DMS53 (cell line): Measurements from ENCODE around the gene HSD17B11.
"Not testable (repeated sequence)": the region's sequence is repeated elsewhere in the genome, so short reads cannot be mapped to it uniquely, and the experiment has no call there.

ENCODE experiments used
- DNase-seq: peaks from one replicate; lab custom pipeline; 2025; lab: John Stamatoyannopoulos, UW

Gene HSD17B11

DNA sequence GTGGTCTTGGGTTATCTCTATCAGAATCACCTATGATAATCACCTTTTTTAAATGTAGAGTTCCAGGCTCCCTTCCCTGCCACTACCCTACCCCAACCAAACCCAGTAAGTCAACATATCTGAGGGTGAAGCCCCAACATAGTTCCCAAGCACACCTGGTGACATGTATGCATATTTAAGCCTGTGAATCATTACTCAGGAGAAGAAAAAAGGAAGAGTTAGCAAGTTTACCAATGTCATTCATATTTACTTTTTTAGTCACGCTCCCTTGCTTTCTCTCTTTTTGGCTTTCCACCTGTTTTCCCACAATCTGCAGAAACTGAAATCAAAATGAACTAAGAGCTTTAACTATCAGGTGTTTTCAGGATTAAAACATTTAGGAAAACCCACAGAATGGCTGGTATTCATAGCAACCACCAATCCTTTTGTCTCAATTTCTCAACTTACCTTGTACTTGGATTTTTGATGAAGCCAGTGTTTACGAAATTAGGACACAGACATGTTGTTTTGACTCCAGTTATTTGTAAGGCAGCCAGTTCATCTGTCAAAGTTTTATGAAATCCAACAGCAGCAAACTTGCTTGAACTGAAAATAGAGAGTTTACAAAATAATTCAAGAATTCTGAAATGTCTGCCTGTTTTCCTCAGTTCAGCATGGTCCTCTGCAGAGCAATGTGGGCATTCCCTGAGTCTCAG, 34.0 kb downstream of the HSD17B11 start:
- DNase-seq = peak; percentile 25

DNA sequence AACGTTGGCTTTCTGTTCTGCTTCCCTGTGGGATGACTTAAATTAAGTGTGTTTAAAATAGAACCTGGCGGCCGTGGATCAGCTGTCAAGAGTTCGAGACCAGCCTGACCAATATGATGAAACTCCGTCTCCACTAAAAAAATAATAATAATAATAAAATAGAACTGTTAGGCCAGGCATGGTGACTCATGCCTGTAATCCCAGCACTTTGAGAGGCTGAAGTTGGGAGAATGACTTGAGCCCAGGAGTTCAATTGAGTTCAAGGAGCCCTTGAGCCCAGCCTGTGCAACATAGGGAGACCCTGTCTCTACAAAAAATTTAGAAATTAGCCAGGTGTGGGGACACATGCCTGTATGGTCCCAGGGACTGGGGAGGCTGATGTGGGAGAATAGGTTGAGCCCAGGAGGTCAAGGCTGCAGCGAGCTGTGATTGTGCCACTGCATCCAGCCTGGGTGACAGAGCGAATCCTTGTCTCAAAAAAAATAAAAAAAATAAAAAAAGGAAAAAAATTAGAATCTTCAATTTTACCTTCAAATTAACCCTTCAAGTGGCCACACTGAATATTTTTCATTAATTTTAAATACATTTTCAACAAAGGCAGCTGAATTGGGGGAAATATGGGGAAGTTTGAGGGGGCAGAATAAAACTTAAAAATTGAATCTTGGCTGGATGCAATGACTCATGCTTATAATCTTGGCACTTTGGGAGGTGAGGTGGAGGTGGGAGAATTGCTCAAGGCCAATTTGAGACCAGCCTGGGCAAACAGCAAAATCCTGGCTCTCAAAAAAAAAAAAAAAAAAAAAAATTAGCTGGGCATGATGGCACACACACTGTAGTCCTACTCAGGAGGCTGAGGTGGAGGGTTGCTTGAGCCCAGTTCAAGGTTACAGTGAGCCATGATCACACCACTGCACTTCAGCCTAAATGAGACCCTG, 36.6 kb downstream of the HSD17B11 start:
- no peak for DNase-seq

DNA sequence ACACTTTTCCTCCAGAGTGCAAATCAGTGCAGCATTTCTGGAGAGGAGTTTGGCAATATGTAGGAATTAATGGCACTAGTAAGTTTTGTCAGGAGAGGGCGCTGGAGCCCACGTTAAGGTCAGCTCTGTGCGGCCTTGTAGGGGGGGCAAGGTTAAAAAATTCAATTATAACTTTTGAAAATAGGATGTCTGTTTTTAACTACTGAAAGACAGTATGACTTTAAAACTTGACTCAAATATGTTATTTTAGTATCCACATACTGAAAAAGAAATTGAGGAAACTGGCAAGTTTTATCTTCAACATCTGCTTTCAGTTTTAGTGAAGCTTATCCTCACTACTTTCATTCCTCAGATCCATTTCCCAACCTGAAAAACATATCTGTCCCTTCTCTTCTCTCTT, 37.4 kb downstream of the HSD17B11 start:
- peak; percentile 43 for DNase-seq

DNA sequence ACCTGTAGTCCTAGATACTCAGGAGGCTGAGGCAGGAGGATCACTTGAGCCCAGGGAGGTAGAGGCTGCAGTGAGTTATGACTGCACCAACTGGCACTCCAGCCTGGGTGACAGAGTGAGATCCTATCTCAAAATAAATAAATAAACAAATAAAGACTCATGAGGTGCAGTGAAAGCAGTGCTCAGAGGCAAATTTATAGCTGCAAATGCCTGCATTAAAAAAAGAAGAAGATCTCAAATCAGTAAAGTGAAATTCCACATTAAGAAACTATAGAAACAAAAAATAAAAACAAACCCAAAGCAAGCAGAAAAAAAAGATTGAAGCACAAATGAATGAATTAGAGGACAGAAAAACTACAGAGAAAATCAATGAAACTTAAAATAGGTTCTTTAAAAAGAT, 45.8 kb downstream of the HSD17B11 start:
- DNase-seq = no peak

DNA sequence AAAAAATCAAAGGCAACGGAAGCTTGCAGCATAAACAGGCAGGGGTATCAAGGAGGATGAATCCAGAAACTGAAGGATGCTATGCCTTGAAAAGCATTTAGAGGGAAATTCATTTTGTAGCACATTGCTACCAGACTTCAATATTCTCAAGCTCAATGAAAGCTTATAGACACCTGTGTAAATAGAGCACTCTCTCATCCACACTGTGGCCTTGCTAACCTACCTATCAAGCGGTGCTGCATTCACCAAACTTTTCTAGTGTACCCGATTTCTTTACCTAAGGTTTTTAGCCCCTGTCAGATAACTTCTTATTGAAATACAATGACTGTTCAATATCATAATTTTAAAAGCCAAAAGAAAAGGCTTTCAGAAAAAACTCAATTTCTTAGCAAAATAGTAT, 48.1 kb downstream of the HSD17B11 start:
- peak; percentile 5 for DNase-seq

DNA sequence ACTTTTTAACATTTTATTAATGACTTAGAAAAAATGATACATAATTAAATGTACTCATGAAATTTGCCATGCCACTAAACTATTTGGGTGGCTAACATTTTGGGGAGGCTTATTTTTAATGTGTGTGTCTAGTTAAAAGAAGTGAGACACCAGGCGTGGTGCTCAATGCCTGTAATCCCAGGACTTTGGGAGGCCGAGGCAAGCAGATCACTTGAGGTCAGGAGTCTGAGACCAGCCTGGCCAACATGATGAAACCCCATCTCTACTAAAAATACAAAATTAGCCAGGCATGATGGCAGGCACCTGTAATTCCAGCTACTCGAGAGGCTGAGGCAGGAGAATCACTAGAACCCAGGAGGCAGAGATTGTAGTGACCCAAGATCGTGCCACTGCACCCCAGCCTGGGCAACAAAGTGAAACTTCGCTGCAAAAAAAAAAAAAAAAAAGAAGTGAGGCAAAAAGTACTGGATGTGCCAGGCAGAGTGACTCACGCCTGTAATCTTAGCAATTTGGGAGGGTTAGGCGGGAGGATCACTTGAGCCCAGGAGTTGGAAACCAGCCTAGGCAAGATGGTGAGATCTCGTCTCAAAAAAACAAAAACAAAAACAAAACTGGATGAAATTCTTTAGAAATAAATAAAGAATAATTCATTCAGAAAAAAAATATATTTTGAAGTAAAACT, 48.9 kb downstream of the HSD17B11 start:
- DNase-seq = not testable (repeated sequence)

DNA sequence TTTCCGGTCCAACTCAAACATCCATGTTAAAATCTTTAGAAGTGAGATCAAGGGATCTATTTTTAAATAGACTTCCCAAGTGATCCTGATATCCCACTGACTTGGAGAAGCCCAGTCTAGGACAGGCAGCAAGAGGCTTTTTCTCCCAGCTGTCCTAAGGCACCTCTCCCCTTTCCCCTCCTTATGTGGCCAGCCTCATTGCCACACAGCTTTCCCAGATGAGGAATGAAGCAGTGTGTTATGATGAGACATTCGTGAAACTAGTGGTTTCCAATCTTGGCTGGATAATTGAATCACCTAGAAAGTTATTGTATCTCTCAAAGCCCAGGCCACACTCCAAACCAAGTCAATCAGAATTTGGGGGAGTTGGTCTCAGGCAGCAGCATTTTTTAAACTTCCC, 51.5 kb downstream of the HSD17B11 start:
- DNase-seq = no peak

DNA sequence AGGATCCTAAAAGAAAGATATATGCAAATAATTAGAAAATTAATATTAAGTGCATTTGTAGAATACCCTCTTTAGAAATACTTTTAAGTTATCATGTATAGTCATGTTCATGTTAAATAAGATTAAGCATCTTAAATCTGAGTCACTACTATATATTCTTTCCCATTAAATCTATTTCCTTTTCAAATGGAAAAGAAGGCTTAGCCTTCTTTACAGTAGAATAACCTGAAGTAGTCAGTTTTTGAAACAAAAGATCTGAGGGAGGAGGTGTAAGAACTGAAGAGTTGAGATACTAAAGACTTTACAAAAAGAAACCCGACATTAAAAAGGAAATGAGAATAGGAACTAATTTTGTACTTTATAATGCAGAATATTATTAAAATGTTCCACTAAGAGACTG, 53.6 kb downstream of the HSD17B11 start:
- no peak for DNase-seq

DNA sequence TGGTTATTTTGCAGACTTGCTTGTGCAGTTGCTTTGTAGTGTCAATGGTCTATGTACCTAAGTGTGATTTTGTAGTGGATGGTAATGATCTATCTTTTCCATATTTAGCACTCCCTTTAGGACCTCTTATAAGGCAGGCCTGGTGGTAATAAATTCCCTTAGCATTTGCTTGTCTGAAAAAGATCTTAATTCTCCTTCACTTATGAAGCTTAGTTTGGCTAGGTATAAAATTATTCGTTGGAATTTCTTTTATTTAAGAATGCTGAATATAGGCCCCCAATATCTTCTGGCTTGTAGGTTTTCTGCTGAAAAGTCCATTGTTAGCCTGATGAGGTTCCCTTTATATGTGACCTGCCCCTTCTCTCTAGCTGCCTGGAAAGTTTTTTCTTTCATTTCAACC, 57.7 kb downstream of the HSD17B11 start:
- no peak for DNase-seq

DNA sequence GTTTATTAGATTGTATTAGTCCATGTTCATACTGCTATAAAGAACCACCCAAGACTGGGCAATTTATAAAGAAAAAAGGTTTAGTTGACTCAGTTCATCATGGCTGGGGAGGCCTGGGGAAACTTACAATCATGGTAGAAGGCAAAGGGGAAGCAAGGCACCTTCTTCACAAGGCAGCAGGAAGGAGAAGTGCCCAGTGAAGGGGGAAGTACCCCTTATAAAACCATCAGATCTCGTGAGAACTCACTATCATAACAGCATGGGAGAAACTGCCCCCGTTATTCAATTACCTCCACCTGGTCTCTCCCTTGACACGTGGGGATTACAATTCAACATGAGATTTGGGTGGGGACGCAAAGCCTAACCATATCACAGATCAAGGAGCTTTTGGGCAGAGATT, 60.2 kb downstream of the HSD17B11 start:
- no peak for DNase-seq

DNA sequence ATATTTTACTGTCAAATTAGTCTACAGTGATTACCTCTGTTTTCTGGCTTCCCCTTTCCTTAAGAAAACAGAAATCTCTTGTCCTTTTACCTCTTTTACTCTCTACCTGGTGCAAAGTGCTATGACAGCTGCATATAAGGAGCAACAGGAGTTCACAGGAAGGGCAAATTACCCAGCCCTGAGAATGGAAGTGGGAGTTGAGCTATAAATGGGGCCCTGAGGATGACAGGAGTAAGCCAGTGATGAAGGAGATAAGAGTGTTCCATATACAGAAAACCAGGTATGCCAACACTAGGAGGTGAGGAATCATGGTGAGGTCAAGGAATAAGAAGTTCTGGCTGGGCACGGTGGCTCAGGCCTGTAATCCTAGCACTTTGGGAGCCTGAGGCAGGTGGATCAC, 63.9 kb downstream of the HSD17B11 start:
- no peak for DNase-seq

DNA sequence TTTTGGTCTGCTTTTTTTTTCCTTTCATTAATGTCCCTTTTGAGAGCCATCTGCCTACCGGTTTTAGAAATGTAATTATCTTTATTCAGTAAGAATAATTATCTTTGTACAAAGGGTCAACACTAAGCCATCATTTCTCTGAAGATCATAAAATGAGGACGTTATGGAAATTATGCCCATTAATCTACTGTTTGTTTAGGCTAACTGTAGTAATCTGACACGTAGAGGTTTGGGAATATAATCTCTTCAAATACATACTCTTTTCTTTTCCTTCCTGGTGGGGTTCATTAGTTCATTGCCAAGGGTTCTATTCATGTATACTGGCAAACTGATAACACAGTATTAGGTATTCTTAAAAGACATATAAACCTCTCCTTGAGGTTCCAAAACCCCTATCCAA, 64.5 kb downstream of the HSD17B11 start:
- DNase-seq = no peak

DNA sequence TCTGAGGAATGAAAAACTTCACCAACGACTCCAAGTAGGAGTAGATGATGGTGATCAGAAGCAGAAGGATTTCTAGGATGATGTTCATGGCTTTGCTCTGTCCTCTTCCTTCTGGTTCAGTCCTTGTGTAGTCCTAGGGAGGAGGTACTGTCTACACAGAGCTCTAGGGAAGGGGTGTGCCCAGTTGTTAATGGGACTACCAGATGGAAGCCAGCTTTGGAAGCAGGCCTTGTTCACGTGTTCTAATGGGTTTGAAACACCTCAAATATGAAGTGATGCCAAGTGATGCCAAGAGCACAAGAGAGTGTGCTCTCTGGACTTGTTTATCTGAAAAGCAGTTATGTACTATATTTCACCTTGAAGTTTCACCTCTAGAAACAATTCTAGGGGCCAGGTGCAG, 68.2 kb downstream of the HSD17B11 start, which contains the start of gene HSD17B13:
Gene HSD17B13 (minus strand): TSS at position 129 of the 400 bp plus-strand sequence. CDS start 41 bp downstream, at position 88.
- no peak for DNase-seq

DNA sequence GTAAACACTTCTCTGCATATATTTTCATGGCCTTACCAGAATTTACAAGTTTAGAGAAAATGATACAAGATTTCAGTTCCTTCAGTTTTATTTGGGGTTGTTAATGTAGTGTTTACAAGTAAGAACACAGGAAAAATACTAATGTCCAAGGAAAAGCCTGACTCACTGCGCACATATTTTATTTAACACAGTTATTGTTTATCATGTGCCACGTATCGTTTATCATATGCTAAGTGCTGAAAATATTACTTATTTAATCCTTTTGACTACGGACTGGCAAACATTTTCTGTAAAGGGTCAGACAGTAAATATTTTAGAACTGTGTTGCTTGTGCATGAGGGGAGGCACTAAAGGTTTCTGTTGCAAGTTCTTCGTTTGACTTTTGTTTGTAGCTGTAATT, 69.1 kb downstream of the HSD17B11 start:
- no peak for DNase-seq

DNA sequence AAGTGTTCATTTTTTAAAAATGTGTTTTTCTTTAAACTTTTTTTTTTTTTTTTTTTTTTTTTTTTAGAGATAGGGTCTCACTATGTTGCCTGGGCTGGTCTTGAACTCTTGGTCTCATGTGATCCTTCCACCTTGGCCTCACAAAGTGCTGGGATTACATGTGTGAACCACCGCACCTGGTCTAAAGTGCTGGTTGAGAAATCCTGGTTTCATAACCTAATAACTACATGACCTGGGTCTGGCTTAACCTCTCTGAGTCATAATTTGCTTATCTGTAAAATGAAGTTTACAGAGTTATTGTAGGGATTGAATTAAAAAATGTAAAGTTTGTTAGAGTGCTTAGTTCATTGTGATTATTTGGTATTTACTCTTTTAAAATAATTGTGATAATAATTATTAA, 73.5 kb downstream of the HSD17B11 start:
- DNase-seq = peak; percentile 8

DNA sequence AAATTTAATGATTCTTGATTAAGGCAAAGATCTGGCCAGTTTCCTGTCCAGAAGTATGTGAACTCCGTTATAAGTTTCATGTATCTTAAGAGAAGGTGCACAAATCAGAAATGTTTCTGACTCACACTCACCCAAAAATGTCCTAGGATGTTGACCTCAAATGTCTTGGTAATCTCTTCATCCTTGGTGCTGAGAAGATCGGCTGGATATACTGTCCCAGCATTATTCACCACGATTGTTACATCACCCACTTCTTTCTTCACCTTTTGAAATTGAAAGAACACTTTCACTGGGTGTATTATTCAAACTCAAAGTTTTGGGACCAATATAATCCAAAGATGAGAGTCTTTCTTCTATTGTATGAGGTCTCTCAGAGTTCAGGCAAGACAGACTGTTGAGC, 74.0 kb downstream of the HSD17B11 start:
- DNase-seq = no peak

DNA sequence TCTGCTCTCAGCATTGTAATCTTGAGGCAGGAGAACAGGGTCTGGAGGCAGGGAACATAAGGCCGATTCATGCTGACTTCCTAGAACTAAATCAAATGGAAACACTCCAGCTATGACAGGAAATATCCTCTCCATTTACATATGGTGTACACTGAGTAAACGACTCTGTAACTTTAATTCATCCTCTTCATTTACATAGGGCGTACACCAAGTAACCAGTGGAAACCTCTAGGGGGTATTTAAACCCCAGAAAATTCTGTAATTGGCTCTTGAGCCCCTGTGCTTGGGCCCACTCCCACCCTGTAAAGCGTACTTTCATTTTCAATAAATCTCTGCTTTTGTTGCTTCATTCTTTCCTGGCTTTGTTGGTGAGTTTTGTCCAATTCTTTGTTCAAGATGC, 76.0 kb downstream of the HSD17B11 start:
- not testable (repeated sequence) for DNase-seq

DNA sequence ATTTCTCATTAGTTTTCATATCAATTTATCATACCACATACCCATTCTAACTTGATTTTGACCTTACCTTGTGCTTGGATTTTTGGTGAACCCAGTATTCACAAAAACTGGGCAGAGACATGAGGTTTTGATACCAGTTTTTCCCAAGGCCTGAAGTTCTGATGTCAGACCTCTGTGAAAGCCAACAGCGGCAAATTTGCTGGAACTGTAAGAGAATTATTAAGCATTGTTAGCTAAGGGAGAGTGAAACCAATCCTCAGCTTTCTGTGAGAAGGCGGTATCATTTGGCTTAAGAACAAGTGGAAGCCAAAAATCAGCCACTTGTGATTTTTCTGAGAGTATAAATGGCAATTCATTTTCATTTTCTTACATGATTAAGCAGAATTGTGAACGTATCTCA, 77.2 kb downstream of the HSD17B11 start:
- DNase-seq = no peak

DNA sequence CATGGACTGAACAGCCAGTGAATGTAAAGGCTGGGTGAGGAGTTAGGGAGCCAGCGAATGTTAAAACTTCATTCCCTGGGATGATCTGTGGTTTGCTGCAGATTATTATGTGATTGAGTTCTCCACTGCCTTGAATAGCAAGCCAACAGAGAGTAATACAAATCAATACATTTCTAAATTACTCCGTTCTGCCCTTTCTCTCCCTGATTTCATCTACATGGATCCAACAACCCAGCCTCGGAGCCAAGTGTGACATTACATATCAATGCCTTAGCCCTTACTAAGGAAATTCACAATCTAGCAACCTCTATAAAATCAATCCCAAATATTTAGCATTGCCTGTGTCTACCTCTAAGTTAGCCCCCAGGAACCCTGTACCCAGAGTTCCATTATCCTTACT, 79.3 kb downstream of the HSD17B11 start:
- no peak for DNase-seq

DNA sequence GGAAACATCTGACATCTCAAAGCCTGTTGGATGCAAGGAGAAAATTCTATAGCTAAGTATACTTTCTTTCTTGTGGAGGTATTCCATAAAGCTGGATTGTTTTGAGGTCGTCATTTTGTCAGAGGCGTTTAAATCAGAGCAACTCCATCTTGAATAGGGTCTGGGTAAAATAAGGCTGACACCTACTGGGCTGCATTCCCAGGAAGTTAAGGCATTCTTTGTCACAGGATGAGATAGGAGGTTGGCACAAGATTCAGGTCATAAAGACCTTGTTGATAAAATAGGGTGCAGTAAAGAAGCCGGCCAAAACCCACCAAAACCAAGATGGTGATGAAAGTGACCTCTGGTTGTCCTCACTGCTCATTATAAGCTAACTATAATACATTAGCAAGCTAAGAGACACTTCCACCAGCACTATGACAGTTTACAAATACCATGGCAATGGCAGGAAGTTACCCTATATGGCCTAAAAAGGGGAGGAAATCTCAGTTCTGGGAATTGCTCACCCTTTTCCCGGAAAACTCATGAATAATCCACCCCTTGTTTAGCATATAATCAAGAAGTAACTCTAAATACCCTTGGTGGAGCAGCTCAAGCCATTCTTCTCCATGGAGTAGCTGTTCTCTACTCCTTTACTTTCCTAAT, 80.2 kb downstream of the HSD17B11 start:
- no peak for DNase-seq

DNA sequence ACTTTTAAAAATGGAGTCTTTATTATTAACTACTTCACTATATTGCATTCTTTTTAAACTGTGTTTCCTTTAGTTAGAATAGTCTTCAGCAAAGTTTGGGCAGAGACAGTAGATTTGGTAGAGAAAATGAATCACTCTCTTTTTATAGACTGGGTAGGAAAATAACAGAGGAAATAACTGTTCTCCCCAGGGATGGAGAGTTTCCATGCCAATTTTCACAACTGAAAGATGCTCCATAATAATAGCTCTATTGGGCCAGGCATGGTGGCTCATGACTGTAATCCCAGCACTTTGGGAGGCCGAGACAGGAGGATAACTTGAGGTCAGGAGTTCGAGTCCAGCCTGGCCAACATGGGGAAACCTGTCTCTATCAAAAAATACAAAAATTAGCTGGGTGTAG, 81.4 kb downstream of the HSD17B11 start:
- DNase-seq = no peak

DNA sequence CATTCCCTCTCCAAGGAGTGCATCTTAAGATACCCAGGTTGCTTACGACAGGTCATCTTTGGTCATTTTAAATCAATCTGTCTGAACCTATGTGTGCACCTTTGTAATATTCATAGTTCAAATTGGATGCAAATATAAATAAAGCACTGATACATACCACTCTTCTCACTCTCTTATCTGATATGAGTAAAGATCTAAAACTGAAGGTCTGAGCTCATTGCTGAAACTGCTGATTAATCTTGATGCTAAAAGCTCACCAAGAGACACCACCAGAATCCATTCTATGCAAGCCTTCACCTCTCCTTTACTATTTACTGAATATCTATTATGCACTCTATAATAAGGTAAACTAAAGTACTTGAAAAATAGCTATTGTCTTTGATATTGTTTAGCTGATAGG, 84.9 kb downstream of the HSD17B11 start:
- DNase-seq = no peak
